WTC11 (cell line): ENCODE data around the gene PSKH1. TPM values are rescaled to one million over a fixed set of nuclear protein-coding genes. Genes with fewer than 3 reads are reported as not detected.

Experiments
- ATAC-seq: fragments of 200-7000 bp; cut with Tn5 transposase; 2 replicates; pipeline ENCODE4 v1.10.0; 2021; ENCODE audit warnings: mild to moderate bottlenecking, moderate library complexity
- CTCF ChIA-PET: fragments of 300-600 bp; sonication (Branson Sonifier 250); formaldehyde crosslinking; loops from one replicate; lab custom pipeline; 2021; ENCODE audit warnings: antibody characterized with exemption; lab: Charles Lee
- POLR2A ChIA-PET: fragments of 350-600 bp; sonication (Branson Sonifier 250); formaldehyde crosslinking; loops from one replicate; lab custom pipeline; 2021; ENCODE audit warnings: antibody characterized with exemption; lab: Charles Lee
- DNase-seq: peaks from one replicate; pipeline ENCODE4 v3.0.0; 2021; ENCODE audit warnings: low spot score
- H3K27ac Mint-ChIP-seq: 2 replicates; pipeline ENCODE4 v1.8.0; 2021; ENCODE audit warnings: mixed read lengths
- H3K27me3 Mint-ChIP-seq: 2 replicates; pipeline ENCODE4 v1.8.0; 2021; ENCODE audit warnings: low read depth, mild to moderate bottlenecking, moderate library complexity, mixed read lengths
- H3K36me3 Mint-ChIP-seq: 2 replicates; pipeline ENCODE4 v1.8.0; 2021; ENCODE audit warnings: mixed read lengths
- H3K4me1 Mint-ChIP-seq: 2 replicates; pipeline ENCODE4 v1.8.0; 2022; ENCODE audit warnings: mixed read lengths
- H3K4me3 Mint-ChIP-seq: 2 replicates; pipeline ENCODE4 v1.8.0; 2021; ENCODE audit warnings: mild to moderate bottlenecking, moderate library complexity, mixed read lengths
- H3K9me3 Mint-ChIP-seq: 2 replicates; pipeline ENCODE4 v1.8.0; 2021; ENCODE audit warnings: mixed read lengths
- FOXJ3 ChIP-seq: sonication (generic); formaldehyde crosslinking; IDR thresholded peaks from 2 replicates; pipeline ENCODE4 v1.9.0; 2021; ENCODE audit warnings: missing genetic modification reagents, mild to moderate bottlenecking, borderline replicate concordance
- JAZF1 ChIP-seq: fragments of 250-450 bp; sonication (Bioruptor Pico); IDR thresholded peaks from 2 replicates; pipeline ENCODE4 v1.9.0; 2021; ENCODE audit warnings: moderate library complexity, mild to moderate bottlenecking, inconsistent platforms
- KAT7 ChIP-seq: sonication (generic); formaldehyde crosslinking; IDR thresholded peaks from 2 replicates; pipeline ENCODE4 v1.8.1; 2023; ENCODE audit warnings: missing genetic modification reagents, mild to moderate bottlenecking, borderline replicate concordance
- MXD4 ChIP-seq: fragments of 250-450 bp; sonication (Bioruptor Pico); IDR thresholded peaks from 2 replicates; pipeline ENCODE4 v1.8.0; 2021; ENCODE audit warnings: mild to moderate bottlenecking, moderate library complexity, borderline replicate concordance
- ZNF423 ChIP-seq: fragments of 250-450 bp; sonication (Bioruptor Pico); IDR thresholded peaks from 2 replicates; pipeline ENCODE4 v2.1.2; 2022; ENCODE audit warnings: mild to moderate bottlenecking, moderate library complexity
- total RNA-seq: library from RNA; stranded (reverse); gene quantifications from 3 replicates; pipeline ENCODE4 v1.2.3, GENCODE V29; 2021
- TF ChIP-seq, protein P1 (sequence below): sonication (generic); formaldehyde crosslinking; IDR thresholded peaks from 2 replicates; pipeline ENCODE4 v1.8.0; 2023; ENCODE audit warnings: mild to moderate bottlenecking, missing genetic modification reagents
- TF ChIP-seq, protein P2 (sequence below): sonication (generic); formaldehyde crosslinking; IDR thresholded peaks from 2 replicates; pipeline ENCODE4 v1.8.0; 2022; ENCODE audit warnings: mild to moderate bottlenecking, missing genetic modification reagents
- TF ChIP-seq, protein P3 (sequence below): fragments of 250-450 bp; sonication (Bioruptor Pico); IDR thresholded peaks from 2 replicates; pipeline ENCODE4 v1.9.0; 2021; ENCODE audit warnings: mild to moderate bottlenecking, borderline replicate concordance
- TF ChIP-seq, protein P4 (sequence below): fragments of 200-600 bp; IDR thresholded peaks from 2 replicates; pipeline ENCODE4 v1.8.0; 2022; ENCODE audit warnings: antibody characterized with exemption
- TF ChIP-seq, protein P5 (sequence below): sonication (generic); formaldehyde crosslinking; IDR thresholded peaks from 2 replicates; pipeline ENCODE4 v1.8.1; 2022; ENCODE audit warnings: low read depth, missing genetic modification reagents, borderline replicate concordance

Gene PSKH1
- total RNA-seq, 1 experiment from 2014 or later, result 32.6 TPM

DNA sequence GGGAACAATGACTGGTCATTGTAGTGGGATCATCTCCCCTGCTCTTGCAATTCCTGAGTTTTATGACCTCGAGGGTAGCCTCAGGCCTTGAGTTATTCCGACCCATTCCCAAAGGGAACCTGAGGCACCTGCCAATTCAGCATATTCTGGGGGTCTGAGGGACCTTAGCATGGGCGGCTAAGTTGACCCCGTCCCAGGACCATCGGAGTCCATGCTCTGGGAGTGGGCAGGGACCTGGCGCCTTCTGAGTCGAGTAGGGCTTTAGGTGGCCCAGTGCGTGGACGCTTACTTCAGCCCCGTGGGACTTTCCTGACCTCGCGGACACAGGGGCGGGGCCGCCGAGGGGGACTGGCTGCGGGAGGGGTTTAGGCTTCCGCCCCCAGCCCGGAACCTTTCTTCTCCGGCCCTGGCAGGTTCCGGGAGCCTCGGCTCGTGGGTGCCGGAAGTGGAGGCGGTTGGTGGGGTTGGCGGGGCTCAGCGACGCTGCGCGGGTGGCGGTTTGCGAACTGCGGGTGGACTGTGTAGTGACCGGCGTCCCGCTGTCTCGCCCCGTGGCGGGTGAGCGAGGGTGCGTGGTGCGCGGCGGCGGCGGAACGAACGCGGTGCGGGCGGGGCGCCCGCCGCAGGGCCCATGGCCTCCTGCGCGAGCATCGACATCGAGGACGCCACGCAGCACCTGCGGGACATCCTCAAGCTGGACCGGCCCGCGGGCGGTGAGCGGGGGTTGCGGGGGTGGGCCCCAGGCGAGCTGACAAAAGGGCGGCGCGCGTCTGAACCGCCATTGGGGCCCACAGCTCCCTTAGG, 20.2 kb upstream of the PSKH1 start, which contains the start of gene EDC4 (continued):
- TF ChIP-seq, protein P1, sequence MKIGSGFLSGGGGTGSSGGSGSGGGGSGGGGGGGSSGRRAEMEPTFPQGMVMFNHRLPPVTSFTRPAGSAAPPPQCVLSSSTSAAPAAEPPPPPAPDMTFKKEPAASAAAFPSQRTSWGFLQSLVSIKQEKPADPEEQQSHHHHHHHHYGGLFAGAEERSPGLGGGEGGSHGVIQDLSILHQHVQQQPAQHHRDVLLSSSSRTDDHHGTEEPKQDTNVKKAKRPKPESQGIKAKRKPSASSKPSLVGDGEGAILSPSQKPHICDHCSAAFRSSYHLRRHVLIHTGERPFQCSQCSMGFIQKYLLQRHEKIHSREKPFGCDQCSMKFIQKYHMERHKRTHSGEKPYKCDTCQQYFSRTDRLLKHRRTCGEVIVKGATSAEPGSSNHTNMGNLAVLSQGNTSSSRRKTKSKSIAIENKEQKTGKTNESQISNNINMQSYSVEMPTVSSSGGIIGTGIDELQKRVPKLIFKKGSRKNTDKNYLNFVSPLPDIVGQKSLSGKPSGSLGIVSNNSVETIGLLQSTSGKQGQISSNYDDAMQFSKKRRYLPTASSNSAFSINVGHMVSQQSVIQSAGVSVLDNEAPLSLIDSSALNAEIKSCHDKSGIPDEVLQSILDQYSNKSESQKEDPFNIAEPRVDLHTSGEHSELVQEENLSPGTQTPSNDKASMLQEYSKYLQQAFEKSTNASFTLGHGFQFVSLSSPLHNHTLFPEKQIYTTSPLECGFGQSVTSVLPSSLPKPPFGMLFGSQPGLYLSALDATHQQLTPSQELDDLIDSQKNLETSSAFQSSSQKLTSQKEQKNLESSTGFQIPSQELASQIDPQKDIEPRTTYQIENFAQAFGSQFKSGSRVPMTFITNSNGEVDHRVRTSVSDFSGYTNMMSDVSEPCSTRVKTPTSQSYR (CRISPR knock-in tag), result 0 out of 2 replicates have a peak, but pooled peaks have one; percentile 38

DNA sequence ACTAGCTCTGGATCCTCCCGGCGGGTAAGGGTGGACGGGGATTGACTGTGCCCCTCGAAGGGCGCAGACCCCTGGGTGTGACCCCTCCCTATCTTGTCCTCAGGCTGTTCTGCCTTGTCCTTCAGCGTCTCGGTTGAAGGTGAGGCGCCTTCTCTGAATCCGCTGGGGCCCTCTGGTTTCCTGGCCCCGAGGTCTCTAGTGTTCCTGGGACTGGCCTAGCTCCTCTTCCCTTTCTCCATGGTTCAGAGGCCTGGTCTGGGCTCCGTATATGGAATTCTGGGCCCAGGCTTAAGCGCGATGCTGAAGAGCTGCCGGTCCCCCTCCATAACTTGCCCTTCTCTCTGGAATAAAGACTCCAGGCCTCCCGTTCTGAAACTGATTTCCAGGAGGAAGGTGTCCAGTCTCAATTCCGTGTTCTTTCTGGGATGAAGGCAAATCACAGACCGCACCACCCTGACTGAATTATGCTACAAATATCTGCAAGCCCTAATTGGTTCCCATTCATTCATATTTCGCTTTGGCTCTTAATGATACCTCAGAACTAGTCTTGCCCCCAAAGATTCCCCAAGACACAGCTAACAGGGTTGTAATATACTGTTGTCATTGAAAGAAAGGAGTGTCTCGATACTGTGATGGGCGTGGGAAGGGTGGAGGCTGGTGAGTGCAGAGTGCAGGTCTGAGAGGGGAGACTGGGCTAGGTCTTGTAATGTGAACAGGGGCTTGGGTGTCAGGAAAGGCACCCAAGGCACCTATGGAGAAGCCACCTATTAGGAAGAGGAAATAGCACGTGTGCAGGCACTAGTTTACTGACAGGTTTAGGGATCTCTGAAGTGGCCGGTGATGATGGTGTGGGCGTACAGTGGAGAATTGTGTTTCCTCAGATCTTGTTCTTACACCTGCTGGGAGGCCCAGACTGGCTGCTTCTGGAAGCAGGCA, 19.4 kb upstream of the PSKH1 start:
- peaks cover 35% of the 10 kb centered on the region for H3K36me3 Mint-ChIP-seq
- DNase-seq (no peak), ATAC-seq (peak; percentile 44)
- no peaks in the 10 kb centered on the region for H3K9me3 Mint-ChIP-seq
- H3K4me3 Mint-ChIP-seq, result peak overlapping the region; percentile 92
- TF ChIP-seq, protein P2, sequence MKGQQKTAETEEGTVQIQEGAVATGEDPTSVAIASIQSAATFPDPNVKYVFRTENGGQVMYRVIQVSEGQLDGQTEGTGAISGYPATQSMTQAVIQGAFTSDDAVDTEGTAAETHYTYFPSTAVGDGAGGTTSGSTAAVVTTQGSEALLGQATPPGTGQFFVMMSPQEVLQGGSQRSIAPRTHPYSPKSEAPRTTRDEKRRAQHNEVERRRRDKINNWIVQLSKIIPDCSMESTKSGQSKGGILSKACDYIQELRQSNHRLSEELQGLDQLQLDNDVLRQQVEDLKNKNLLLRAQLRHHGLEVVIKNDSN, result no peak
- TF ChIP-seq, protein P3, sequence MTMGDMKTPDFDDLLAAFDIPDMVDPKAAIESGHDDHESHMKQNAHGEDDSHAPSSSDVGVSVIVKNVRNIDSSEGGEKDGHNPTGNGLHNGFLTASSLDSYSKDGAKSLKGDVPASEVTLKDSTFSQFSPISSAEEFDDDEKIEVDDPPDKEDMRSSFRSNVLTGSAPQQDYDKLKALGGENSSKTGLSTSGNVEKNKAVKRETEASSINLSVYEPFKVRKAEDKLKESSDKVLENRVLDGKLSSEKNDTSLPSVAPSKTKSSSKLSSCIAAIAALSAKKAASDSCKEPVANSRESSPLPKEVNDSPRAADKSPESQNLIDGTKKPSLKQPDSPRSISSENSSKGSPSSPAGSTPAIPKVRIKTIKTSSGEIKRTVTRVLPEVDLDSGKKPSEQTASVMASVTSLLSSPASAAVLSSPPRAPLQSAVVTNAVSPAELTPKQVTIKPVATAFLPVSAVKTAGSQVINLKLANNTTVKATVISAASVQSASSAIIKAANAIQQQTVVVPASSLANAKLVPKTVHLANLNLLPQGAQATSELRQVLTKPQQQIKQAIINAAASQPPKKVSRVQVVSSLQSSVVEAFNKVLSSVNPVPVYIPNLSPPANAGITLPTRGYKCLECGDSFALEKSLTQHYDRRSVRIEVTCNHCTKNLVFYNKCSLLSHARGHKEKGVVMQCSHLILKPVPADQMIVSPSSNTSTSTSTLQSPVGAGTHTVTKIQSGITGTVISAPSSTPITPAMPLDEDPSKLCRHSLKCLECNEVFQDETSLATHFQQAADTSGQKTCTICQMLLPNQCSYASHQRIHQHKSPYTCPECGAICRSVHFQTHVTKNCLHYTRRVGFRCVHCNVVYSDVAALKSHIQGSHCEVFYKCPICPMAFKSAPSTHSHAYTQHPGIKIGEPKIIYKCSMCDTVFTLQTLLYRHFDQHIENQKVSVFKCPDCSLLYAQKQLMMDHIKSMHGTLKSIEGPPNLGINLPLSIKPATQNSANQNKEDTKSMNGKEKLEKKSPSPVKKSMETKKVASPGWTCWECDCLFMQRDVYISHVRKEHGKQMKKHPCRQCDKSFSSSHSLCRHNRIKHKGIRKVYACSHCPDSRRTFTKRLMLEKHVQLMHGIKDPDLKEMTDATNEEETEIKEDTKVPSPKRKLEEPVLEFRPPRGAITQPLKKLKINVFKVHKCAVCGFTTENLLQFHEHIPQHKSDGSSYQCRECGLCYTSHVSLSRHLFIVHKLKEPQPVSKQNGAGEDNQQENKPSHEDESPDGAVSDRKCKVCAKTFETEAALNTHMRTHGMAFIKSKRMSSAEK, result no peak
- TF ChIP-seq, protein P4, sequence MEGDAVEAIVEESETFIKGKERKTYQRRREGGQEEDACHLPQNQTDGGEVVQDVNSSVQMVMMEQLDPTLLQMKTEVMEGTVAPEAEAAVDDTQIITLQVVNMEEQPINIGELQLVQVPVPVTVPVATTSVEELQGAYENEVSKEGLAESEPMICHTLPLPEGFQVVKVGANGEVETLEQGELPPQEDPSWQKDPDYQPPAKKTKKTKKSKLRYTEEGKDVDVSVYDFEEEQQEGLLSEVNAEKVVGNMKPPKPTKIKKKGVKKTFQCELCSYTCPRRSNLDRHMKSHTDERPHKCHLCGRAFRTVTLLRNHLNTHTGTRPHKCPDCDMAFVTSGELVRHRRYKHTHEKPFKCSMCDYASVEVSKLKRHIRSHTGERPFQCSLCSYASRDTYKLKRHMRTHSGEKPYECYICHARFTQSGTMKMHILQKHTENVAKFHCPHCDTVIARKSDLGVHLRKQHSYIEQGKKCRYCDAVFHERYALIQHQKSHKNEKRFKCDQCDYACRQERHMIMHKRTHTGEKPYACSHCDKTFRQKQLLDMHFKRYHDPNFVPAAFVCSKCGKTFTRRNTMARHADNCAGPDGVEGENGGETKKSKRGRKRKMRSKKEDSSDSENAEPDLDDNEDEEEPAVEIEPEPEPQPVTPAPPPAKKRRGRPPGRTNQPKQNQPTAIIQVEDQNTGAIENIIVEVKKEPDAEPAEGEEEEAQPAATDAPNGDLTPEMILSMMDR, result no peak
- TF ChIP-seq, protein P5, sequence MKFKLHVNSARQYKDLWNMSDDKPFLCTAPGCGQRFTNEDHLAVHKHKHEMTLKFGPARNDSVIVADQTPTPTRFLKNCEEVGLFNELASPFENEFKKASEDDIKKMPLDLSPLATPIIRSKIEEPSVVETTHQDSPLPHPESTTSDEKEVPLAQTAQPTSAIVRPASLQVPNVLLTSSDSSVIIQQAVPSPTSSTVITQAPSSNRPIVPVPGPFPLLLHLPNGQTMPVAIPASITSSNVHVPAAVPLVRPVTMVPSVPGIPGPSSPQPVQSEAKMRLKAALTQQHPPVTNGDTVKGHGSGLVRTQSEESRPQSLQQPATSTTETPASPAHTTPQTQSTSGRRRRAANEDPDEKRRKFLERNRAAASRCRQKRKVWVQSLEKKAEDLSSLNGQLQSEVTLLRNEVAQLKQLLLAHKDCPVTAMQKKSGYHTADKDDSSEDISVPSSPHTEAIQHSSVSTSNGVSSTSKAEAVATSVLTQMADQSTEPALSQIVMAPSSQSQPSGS (CRISPR knock-in tag), result no peak
- TF ChIP-seq KAT7 (CRISPR knock-in tag) (no peak), JAZF1 (CRISPR knock-in tag) (no peak), MXD4 (no peak), ZNF423 (no peak), FOXJ3 (CRISPR knock-in tag) (no peak)
- H3K27ac Mint-ChIP-seq, result peak overlapping the region; percentile 84; the same call in 1 of the 2 replicates
- H3K27me3 Mint-ChIP-seq, result no peaks in the 10 kb centered on the region
- CTCF ChIA-PET, result interaction anchor here (0.8 to 3.2 kb wide), 9 partner anchors 11 to 352 kb away, joined by 3 to 29 read pairs (median 4); partner anchors contain the start of gene NRN1L
- H3K4me1 Mint-ChIP-seq, result peaks cover 15% of the 10 kb centered on the region
- POLR2A ChIA-PET, result no interaction called here
